HG03571 (cell line): Measurements from ENCODE around the gene SLC12A7.

Experiments used
- ATAC-seq: cut with Tn5 transposase; IDR thresholded peaks from one replicate; pipeline ENCODE4 v1.9.1; 2021; ENCODE audit not compliant: unreplicated experiment

The SLC12A7 gene

GRCh38 chr5:1141834-1142233, 30.0 kb upstream of the SLC12A7 start:
- no peak for ATAC-seq

- no peak for ATAC-seq
These were observed 28.9 kb upstream of the SLC12A7 start for GRCh38 chr5:1140818-1141189.

- ATAC-seq, result no peak
These were observed 28.4 kb upstream of the SLC12A7 start for GRCh38 chr5:1140171-1140817.

GRCh38 chr5:1139331-1140170, 27.7 kb upstream of the SLC12A7 start:
- no peak for ATAC-seq

DNA sequence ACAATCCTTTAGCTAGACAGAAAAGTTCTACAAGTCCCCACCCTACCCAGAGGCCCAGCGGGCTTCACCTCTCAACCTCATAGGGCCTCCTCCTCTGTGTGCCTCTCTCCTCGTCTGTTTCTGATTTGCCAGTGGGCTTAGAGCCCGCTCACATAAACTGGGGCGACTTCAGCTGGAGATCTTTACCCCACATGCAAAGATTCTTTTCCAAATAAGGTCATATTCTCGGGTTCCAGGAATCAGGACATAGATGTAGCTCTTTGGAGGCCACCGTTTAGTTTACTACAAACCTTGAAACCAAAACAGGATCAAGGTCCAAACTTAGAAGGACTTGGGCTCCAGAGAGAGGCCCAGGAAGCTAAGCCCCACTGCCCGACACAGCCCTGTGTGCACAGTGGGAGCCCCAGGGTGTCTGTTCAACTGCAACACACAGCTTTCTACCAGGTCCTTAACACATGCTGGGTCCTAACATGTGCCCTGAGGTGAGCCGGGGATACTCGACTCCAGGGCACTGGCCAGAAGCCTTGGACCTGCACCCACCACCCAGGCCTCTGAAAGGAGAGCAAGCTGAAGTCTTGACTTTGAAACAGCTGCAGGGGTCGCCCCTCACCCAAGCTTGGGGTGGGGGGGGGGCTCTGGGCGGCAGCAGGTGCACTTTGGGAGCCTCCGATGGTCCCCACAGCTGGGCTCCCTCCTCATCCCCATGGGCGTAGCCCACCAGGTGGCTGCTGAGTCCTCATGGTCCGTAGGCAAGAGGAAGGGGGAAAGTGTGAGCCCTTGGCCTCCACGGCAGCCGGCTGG, 26.8 kb upstream of the SLC12A7 start:
- no peak for ATAC-seq

GRCh38 chr5:1137567-1138444, 25.9 kb upstream of the SLC12A7 start:
- ATAC-seq, result no peak

DNA sequence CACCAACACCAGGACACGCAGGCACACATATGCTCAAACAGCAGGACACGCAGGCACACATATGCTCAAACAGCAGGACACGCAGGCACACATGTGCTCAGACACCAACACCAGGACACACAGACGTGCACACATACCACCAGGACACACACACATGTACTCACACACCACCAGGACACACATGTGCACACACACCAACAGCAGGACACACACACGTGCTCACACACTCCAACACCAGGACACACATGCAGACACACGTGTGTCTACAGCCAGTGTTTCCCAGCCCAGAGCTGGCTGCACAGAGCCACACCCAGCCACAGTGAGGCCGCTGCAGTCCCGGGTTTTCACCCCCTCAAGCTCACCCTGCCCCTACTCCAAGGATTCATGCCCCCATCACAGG, 25.0 kb upstream of the SLC12A7 start:
- no peak for ATAC-seq

DNA sequence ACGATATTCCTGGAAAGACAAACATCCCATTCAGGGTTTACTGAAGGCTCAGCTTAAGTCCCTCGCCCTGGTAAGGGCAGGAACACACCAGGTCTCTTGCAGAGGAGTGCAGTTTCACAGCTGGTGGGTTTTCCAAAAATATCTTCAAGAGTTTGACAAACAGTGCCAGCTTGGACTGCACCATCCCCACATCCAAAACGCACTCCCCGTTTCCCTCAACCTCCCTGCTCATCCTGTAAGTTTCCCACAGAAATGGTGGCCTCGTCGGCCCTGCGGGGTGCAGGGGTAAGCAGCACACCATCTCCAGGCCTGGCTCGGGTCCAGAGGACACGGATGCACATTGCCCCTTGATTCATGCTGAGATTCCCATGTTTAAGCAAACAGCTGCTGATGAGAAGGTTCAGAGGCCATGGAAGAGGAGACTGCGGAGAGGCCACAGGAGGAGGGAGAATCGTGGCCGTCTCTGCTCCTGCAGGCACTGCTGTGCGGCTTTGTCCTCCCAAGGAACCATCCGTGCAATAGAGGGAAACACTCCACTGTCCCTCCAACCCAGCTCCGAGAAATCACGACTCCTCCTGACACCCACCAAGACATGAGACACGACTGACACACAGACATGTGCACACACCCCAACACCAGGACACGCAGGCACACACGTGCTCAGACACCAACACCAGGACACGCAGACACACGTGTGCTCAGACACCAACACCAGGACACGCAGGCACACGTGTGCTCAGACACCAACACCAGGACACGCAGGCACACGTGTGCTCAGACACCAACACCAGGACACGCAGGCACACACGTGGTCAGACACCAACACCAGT, 24.0 kb upstream of the SLC12A7 start:
- ATAC-seq, result no peak

- no peak for ATAC-seq
These were observed 22.6 kb upstream of the SLC12A7 start for GRCh38 chr5:1134478-1134877.

- no peak for ATAC-seq
These were observed 21.8 kb upstream of the SLC12A7 start for GRCh38 chr5:1133510-1134201.

DNA sequence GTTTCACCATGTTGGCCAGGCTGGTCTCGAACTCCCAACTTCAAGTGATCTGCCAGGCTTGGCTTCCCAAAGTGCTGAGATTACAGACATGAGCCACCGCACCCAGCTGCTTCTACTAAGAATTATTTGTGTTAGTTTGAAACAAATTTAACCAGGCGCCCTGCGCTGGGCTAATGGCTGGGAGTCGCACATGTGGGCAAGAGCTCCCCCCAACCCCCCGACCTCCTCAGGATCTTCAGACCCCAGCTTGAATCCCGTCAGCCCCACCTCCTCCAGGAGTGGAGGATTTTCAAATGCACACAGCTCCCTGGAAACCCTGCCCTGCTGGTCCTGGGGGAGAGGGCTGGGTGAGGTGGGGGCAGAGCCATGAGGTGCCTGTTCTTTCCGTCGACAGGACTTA, 21.2 kb upstream of the SLC12A7 start:
- ATAC-seq, result no peak

- no peak for ATAC-seq
These were observed 20.7 kb upstream of the SLC12A7 start for GRCh38 chr5:1132570-1132969.

GRCh38 chr5:1131726-1132125, 19.9 kb upstream of the SLC12A7 start:
- no peak for ATAC-seq

DNA sequence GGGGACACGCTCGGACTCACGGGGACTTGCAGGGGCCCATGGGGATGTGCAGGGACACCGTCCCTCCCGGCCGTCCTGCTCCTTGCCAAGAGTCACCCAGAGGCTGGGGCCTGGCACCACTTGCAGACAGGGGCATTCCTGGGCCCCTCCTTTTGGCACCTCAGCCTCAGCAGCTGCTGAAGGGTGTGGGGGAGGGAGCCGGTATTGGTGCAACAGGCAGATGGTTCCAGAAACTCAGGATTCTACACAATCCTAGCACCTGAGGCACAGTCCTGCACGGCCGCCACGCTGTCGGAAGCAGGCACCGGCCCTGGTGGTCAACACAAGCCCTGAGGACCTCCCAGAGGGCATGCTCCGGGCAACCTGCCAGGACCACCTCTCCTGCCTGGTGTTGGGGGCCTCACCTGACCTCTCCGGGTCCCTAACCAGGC, 19.3 kb upstream of the SLC12A7 start:
- ATAC-seq, result no peak

- no peak for ATAC-seq
These were observed 18.5 kb upstream of the SLC12A7 start for GRCh38 chr5:1130218-1130946.

DNA sequence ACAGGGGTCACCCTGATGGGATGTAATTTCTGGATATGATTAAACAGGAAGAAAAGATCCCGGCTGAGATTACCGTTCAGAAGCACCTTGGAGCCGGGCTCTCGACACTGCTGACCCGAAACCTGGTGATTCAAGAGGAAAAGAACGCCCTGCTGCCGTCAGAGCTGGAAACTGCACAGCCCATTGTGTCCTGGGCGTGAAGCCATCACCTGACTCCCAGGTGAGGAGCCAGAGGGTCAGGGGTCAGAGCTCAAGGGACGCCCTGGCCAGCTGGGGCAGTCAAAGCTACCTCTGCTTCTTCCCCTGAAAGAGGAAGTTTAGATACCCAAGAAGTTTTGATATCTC, 17.8 kb upstream of the SLC12A7 start:
- no peak for ATAC-seq

GRCh38 chr5:1128977-1129710, 17.3 kb upstream of the SLC12A7 start:
- ATAC-seq, result no peak
